MCF 10A (cell line): ENCODE results near the gene CALR3. TPM values are rescaled to one million over a fixed set of nuclear protein-coding genes. Genes with fewer than 3 reads are reported as not detected.
"Not testable (repeated sequence)": the region's sequence is repeated elsewhere in the genome, so short reads cannot be mapped to it uniquely, and the experiment has no call there.

Experiments
- BruUV-seq: library from RNA; stranded (reverse); fragments of 400-500 nt; replicated peaks from 2 replicates; lab custom pipeline; 2021; lab: Mats Ljungman, UMichigan
- CTCF ChIA-PET: fragments of 300-600 bp; sonication (Branson Sonifier 250); formaldehyde crosslinking; extraction: SDS; loops from one replicate; lab custom pipeline; 2021; ENCODE audit warnings: antibody characterized with exemption, inconsistent platforms; lab: Yijun Ruan, JAX
- POLR2A ChIA-PET: fragments of 300-600, 350-650 bp; sonication (Branson Sonifier 250); formaldehyde crosslinking; extraction: SDS; loops from one replicate; lab custom pipeline; 2020; ENCODE audit warnings: antibody characterized with exemption, inconsistent platforms; lab: Yijun Ruan, JAX
- DNase-seq: peaks from one replicate; pipeline ENCODE4 v3.0.0-alpha.2; 2018; ENCODE audit not compliant: unreplicated experiment
- H3K27ac Mint-ChIP-seq: one replicate; pipeline ENCODE4 v1.8.0; 2022; ENCODE audit warnings: mild to moderate bottlenecking, low read depth, mixed read lengths; ENCODE audit not compliant: unreplicated experiment
- H3K27me3 Mint-ChIP-seq: one replicate; pipeline ENCODE4 v1.8.0; 2022; ENCODE audit warnings: mixed read lengths; ENCODE audit not compliant: insufficient read depth, unreplicated experiment
- H3K36me3 Mint-ChIP-seq: one replicate; pipeline ENCODE4 v1.8.0; 2022; ENCODE audit warnings: mild to moderate bottlenecking, moderate library complexity, mixed read lengths; ENCODE audit not compliant: insufficient read depth, unreplicated experiment
- H3K4me1 Mint-ChIP-seq: one replicate; pipeline ENCODE4 v1.8.0; 2022; ENCODE audit warnings: mixed read lengths; ENCODE audit not compliant: insufficient read depth, unreplicated experiment
- H3K4me3 Mint-ChIP-seq: one replicate; pipeline ENCODE4 v1.8.0; 2022; ENCODE audit warnings: mild to moderate bottlenecking, moderate library complexity, mixed read lengths; ENCODE audit not compliant: unreplicated experiment
- H3K9me3 Mint-ChIP-seq: one replicate; pipeline ENCODE4 v1.8.0; 2022; ENCODE audit warnings: mixed read lengths; ENCODE audit not compliant: unreplicated experiment
- CTCF ChIP-seq: fragments of 200-600 bp; IDR thresholded peaks from one replicate; pipeline ENCODE4 v1.8.0; 2022; ENCODE audit warnings: antibody characterized with exemption, mild to moderate bottlenecking; ENCODE audit not compliant: unreplicated experiment
- intact Hi-C: fragments of 100-400 bp; cut with micrococcal nuclease; formaldehyde crosslinking; loops from 2 replicates; pipeline ENCODE4 v1.14.1; 2022
- total RNA-seq: library from RNA; stranded (reverse); gene quantifications from 2 replicates; pipeline ENCODE4 v1.2.3, GENCODE V29; 2022

The CALR3 gene
- total RNA-seq, 1 experiment from 2014 or later = not detected

DNA sequence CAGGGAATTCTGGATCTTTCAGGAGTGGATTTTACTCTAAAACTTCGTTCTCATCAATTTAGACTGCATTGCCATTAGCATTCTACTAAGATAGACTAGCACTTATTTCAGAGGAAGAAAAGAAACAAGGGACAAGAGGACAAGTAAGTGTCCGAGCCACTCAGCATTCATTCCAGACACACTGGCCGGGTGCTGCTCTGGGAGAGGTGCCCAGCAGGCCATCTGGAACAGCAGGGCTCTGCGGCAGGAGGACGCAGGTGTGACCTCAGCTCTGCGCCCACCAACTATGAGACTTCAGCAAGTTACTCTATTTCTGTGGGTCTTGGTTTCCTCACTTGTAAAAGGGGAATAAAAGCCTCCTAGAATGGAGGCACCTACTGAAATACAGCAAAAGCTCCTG lies 28.4 kb downstream of the CALR3 start:
- POLR2A ChIA-PET = no interaction called here
- Mint-ChIP-seq H3K9me3 (no peaks in the 10 kb centered on the region), H3K27ac (peak overlapping the region; percentile 51), H3K27me3 (no peaks in the 10 kb centered on the region), H3K4me1 (peaks cover 23% of the 10 kb centered on the region), H3K36me3 (peaks cover 25% of the 10 kb centered on the region), H3K4me3 (no peak overlapping the region)
- CTCF ChIA-PET = interaction anchor here (0.5 to 1.2 kb wide), 2 partner anchors 12 to 284 kb away, joined by 3 to 4 read pairs; no protein-coding TSS in a partner anchor
- BruUV-seq = no TSS peak
- TF ChIP-seq CTCF = no peak
- DNase-seq = no peak
- intact Hi-C loops = no loop called here

GRCh38 chr19:16466802-16467427 lies 29.1 kb downstream of the CALR3 start:
- BruUV-seq, POLR2A ChIA-PET, H3K27me3 Mint-ChIP-seq, H3K4me3 Mint-ChIP-seq, intact Hi-C loops, DNase-seq, H3K9me3 Mint-ChIP-seq, CTCF ChIA-PET, H3K27ac Mint-ChIP-seq: not testable (repeated sequence)
- H3K36me3 Mint-ChIP-seq = peaks cover 25% of the 10 kb centered on the region
- peaks cover 26% of the 10 kb centered on the region for H3K4me1 Mint-ChIP-seq

DNA sequence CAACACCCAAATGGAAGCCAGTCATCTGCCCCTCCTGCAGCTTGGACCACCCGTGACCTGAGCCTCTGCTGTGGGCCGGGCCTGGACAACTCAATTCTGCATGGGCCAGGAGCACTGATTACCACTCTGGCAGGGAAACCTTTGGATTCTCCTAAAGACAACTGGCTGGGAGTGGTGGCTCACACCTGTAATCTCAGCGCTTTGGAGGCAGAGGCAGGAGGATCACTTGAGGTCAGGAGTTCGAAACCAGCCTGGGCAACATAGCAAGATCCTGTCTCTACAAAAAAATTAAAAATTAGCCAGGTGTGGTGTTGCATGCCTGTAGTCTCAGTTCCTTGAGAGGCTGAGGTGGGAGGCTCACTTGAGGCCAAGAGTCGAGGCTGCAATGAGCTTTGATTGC lies 30.7 kb downstream of the CALR3 start:
- intact Hi-C loops = no loop called here
- BruUV-seq = no TSS peak
- ChIA-PET POLR2A (no interaction called here), CTCF (no interaction called here)
- H3K36me3 Mint-ChIP-seq = peaks cover 25% of the 10 kb centered on the region
- H3K27me3 Mint-ChIP-seq = no peaks in the 10 kb centered on the region
- peaks cover 26% of the 10 kb centered on the region for H3K4me1 Mint-ChIP-seq
- H3K27ac Mint-ChIP-seq = no peak overlapping the region
- TF ChIP-seq CTCF = no peak
- DNase-seq = no peak
- H3K4me3 Mint-ChIP-seq = no peak overlapping the region
- H3K9me3 Mint-ChIP-seq = no peaks in the 10 kb centered on the region

DNA sequence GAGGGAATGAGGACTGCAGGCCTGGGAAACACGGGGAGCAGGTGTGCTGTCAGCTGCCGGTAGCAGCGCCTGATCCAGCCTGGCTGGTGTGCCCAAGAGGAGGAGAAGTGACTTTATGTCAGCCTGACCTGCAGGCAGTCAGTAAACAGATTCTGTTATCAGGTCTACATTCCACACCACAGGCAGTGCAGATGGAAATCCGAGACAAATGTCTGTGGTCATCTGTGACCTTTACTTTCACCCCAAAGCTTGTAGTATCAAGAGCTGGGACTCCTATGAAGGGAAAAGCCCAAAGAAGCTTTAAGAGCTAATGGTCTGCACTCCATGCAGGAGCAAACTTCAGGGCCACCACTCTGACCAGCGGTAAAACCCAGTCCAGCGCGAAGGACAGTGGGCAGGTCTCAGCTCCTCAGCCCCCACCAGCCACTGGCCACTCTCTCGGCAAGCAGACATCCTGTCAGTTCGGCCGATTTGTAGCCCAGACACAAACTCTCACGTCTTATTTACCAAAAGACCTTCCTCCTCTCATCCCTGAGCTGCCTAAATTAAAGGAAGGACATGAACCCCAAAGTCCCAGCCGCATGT lies 31.9 kb downstream of the CALR3 start:
- DNase-seq = no peak
- TF ChIP-seq CTCF = no peak
- CTCF ChIA-PET = interaction anchor here (0.6 to 0.9 kb wide), 3 partner anchors 21 to 81 kb away, joined by 3 to 4 read pairs (median 4); no protein-coding TSS in a partner anchor

More for the DNA sequence above, 31.9 kb downstream of the CALR3 start:
- H3K4me1 Mint-ChIP-seq = peaks cover 18% of the 10 kb centered on the region
- H3K27ac Mint-ChIP-seq = peak overlapping the region; percentile 72
- POLR2A ChIA-PET = interaction anchor here (1.0 to 1.8 kb wide), 2 partner anchors 14 to 35 kb away, joined by 3 to 5 read pairs; no protein-coding TSS in a partner anchor
- no peak overlapping the region for H3K4me3 Mint-ChIP-seq
- intact Hi-C loops = no loop called here
- H3K27me3 Mint-ChIP-seq = no peaks in the 10 kb centered on the region
- BruUV-seq = no TSS peak
- no peaks in the 10 kb centered on the region for H3K9me3 Mint-ChIP-seq
- peaks cover 20% of the 10 kb centered on the region for H3K36me3 Mint-ChIP-seq
